ENCODE data around the gene SFMBT2.

Gene SFMBT2

DNA sequence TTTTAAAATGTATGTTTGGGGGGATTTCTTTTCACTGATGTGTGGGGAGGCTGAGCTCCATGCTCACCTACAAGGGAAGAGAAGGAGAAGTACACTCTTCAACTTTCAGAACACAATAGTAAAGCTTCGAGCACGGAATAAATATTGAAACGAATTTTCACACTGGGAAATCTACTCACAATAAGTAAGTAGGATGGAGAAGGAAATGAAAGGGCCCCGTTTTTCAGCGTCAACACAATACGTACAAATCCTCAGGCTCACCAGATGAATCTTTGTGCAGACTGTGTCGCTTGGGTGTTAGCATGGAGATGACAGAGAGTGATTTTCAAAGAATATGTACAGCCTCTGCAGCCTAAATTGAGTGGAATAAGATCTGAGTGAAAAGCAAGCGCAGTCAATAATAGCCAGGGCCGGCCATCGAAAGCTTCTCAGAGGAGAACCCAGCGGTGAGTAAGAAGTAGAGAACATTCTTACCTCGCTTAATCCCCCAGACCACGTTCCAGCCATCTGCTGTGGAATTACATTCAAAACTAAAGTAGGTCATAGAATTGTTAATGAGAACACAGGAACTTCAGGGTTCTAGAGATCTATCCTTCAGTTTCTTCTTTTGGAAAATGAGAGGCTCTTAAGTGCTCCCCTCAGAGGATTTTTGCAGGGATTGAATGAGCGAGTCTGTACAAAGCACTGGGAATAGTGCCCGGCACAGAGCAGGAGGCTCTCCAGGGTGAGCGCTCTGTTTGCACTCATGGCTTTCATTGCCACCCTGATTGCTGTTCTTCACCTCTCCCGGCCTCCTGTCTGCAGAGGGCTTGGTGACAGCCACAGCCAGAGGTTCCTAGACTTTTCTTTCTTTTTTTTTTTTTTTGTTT is 292.8 kb downstream of the SFMBT2 start:
- 97% methylated on average over 11 of the region's 17 CpGs for WGBS (ENCODE audit: insufficient coverage)
- Histone ChIP-seq H3K27me3 (replicated peaks in 2 of 5; ENCODE audit: control insufficient read depth in 4 of 5, insufficient read depth in 5 of 5, low read length in 4 of 5) (no peaks in the 10 kb centered on the region), H3K4me1 (ENCODE audit: control extremely low read depth in 1 of 4, control insufficient read depth in 4 of 4, insufficient read depth in 4 of 4, low read length in 3 of 4) (peaks cover 0 to 2% (median 0%) of the 10 kb centered on the region in 4 experiments), H3K9me3 (ENCODE audit: control extremely low read depth in 1 of 5, control insufficient read depth in 4 of 5, insufficient read depth in 2 of 5, low read depth in 1 of 5, low read length in 4 of 5) (no peaks in the 10 kb centered on the region), H3K36me3 (ENCODE audit: control insufficient read depth in 4 of 4, insufficient read depth in 4 of 4, low read length in 3 of 4) (no peaks in the 10 kb centered on the region), H3K27ac (ENCODE audit: insufficient read depth in 1 of 2, low read depth in 1 of 2, low read length in 2 of 2, poor library complexity in 1 of 2, severe bottlenecking in 2 of 2) (no peak overlapping the region), H3K4me3 (ENCODE audit: control insufficient read depth in 1 of 7, extremely low read depth in 1 of 7, insufficient read depth in 4 of 7, low read depth in 2 of 7, low read length in 6 of 7) (no peak overlapping the region)
- no peak for DNase-seq
- ChIA-PET POLR2A (no interaction called here), CTCF (interaction anchor here (0.7 to 5.1 kb wide), 3 partner anchors 14 to 198 kb away, joined by 3 to 43 read pairs (median 3); no protein-coding TSS in a partner anchor)

DNA sequence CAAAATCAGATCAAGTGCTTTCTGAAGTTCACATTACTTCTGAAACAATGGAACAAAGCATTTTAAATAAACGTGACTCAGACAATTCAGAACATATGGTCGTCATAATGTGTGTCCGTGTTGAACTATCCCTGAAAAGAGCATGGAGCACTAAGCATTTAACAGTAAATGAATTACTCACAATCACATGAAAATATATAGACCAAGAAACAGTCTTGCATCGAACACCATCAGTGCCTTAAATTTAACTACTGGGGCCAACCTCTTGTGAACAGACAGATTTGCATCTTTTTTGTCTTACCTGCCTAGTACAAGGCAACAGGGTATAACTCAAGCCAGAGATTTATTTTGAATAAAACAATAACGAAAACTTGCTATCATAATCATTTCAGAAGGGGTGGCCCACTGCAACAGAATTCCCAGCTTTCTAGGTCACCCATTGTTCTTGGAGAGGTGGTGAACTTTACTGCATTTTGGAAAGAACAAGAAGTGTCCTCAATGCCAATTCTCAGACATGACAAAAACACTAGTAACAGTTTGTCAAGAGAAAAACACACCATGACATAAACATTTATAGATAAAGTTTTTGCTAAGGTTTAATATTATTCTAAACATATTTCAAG is 293.5 kb downstream of the SFMBT2 start:
- 100% methylated on average over 5 of the region's 5 CpGs for WGBS (ENCODE audit: insufficient coverage)
- no peaks in the 10 kb centered on the region for H3K36me3 ChIP-seq (ENCODE audit: control insufficient read depth in 4 of 4, insufficient read depth in 4 of 4, low read length in 3 of 4)
- H3K27ac ChIP-seq (ENCODE audit: insufficient read depth in 1 of 2, low read depth in 1 of 2, low read length in 2 of 2, poor library complexity in 1 of 2, severe bottlenecking in 2 of 2) = no peak overlapping the region
- H3K4me1 ChIP-seq (ENCODE audit: control extremely low read depth in 1 of 4, control insufficient read depth in 4 of 4, insufficient read depth in 4 of 4, low read length in 3 of 4) = peaks cover 0 to 2% (median 0%) of the 10 kb centered on the region in 4 experiments
- H3K9me3 ChIP-seq (ENCODE audit: control extremely low read depth in 1 of 5, control insufficient read depth in 4 of 5, insufficient read depth in 2 of 5, low read depth in 1 of 5, low read length in 4 of 5) = no peaks in the 10 kb centered on the region
- POLR2A ChIA-PET = no interaction called here
- DNase-seq = no peak
- H3K27me3 ChIP-seq (replicated peaks in 2 of 5; ENCODE audit: control insufficient read depth in 4 of 5, insufficient read depth in 5 of 5, low read length in 4 of 5) = no peaks in the 10 kb centered on the region
- no peak overlapping the region for H3K4me3 ChIP-seq (ENCODE audit: control insufficient read depth in 1 of 7, extremely low read depth in 1 of 7, insufficient read depth in 4 of 7, low read depth in 2 of 7, low read length in 6 of 7)
- CTCF ChIA-PET = interaction anchor here (0.7 to 5.1 kb wide), 2 partner anchors 158 to 197 kb away, joined by 3 to 43 read pairs; no protein-coding TSS in a partner anchor

GRCh38 chr10:7111561-7111960 is 299.3 kb downstream of the SFMBT2 start:
- Histone ChIP-seq H3K27me3 (replicated peaks in 2 of 5; ENCODE audit: control insufficient read depth in 4 of 5, insufficient read depth in 5 of 5, low read length in 4 of 5) (no peaks in the 10 kb centered on the region), H3K4me3 (ENCODE audit: control insufficient read depth in 1 of 7, extremely low read depth in 1 of 7, insufficient read depth in 4 of 7, low read depth in 2 of 7, low read length in 6 of 7) (no peak overlapping the region), H3K27ac (ENCODE audit: insufficient read depth in 1 of 2, low read depth in 1 of 2, low read length in 2 of 2, poor library complexity in 1 of 2, severe bottlenecking in 2 of 2) (no peak overlapping the region), H3K4me1 (ENCODE audit: control extremely low read depth in 1 of 4, control insufficient read depth in 4 of 4, insufficient read depth in 4 of 4, low read length in 3 of 4) (no peaks in the 10 kb centered on the region), H3K36me3 (ENCODE audit: control insufficient read depth in 4 of 4, insufficient read depth in 4 of 4, low read length in 3 of 4) (no peaks in the 10 kb centered on the region), H3K9me3 (ENCODE audit: control extremely low read depth in 1 of 5, control insufficient read depth in 4 of 5, insufficient read depth in 2 of 5, low read depth in 1 of 5, low read length in 4 of 5) (peaks cover 0 to 6% (median 3%) of the 10 kb centered on the region in 5 experiments)
- ChIA-PET POLR2A (no interaction called here), CTCF (interaction anchor here (0.8 kb wide), 1 partner anchor 9 kb away, joined by 4 read pairs; no protein-coding TSS in a partner anchor)
- DNase-seq = no peak
- 84% methylated on average over 3 of the region's 3 CpGs for WGBS (ENCODE audit: insufficient coverage)

DNA sequence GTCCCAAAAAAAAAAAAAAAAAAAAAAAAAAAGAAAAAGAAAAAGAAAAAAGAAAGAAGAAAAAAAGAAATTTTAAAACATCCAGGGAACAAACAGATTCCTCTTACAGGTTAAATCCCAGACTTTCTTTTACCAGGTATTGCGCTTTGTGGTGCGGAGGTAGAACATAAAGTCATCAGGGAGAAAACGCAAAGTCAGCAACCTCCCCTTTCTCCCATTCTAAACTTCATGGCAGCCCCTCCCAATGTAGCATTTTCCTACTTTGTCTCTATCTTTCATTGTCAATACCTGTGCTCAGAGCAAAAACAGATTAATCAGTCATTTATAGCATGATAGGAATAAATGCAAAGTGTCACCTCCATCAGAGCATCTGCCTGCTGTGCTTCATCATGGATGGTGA is 299.7 kb downstream of the SFMBT2 start:
- no peak for DNase-seq
- H3K36me3 ChIP-seq (ENCODE audit: control insufficient read depth in 4 of 4, insufficient read depth in 4 of 4, low read length in 3 of 4) = no peaks in the 10 kb centered on the region
- no peaks in the 10 kb centered on the region for H3K4me1 ChIP-seq (ENCODE audit: control extremely low read depth in 1 of 4, control insufficient read depth in 4 of 4, insufficient read depth in 4 of 4, low read length in 3 of 4)
- WGBS (ENCODE audit: insufficient coverage) = 100% methylated on average over 2 of the region's 3 CpGs
- no peaks in the 10 kb centered on the region for H3K27me3 ChIP-seq (replicated peaks in 2 of 5; ENCODE audit: control insufficient read depth in 4 of 5, insufficient read depth in 5 of 5, low read length in 4 of 5)
- H3K9me3 ChIP-seq (ENCODE audit: control extremely low read depth in 1 of 5, control insufficient read depth in 4 of 5, insufficient read depth in 2 of 5, low read depth in 1 of 5, low read length in 4 of 5) = peaks cover 0 to 6% (median 3%) of the 10 kb centered on the region in 5 experiments
- CTCF ChIA-PET = interaction anchor here (0.8 kb wide), 1 partner anchor 10 kb away, joined by 4 read pairs; no protein-coding TSS in a partner anchor
- no peak overlapping the region for H3K27ac ChIP-seq (ENCODE audit: insufficient read depth in 1 of 2, low read depth in 1 of 2, low read length in 2 of 2, poor library complexity in 1 of 2, severe bottlenecking in 2 of 2)
- no peak overlapping the region for H3K4me3 ChIP-seq (ENCODE audit: control insufficient read depth in 1 of 7, extremely low read depth in 1 of 7, insufficient read depth in 4 of 7, low read depth in 2 of 7, low read length in 6 of 7)
- POLR2A ChIA-PET = no interaction called here

All from common myeloid progenitor, CD34-positive (primary cell).